Testis (tissue), 2 donors: ENCODE results near the gene MECP2.

Source experiments
- CTCF ChIP-seq, 3 experiments: fragments of 450-650 bp in 2 of 3; fragments of 200-600 bp in 1 of 3; sonication (generic) in 1 of 3; IDR thresholded peaks; one replicate each; pipeline ENCODE4 v1.5.1; 2016 to 2019; ENCODE audit warnings: antibody characterized with exemption in 3 of 3, mild to moderate bottlenecking in 2 of 3, moderate library complexity in 1 of 3
- POLR2A ChIP-seq: fragments of 450-650 bp; IDR thresholded peaks from one replicate; pipeline ENCODE4 v1.6.1; 2017; ENCODE audit warnings: antibody characterized with exemption, mild to moderate bottlenecking, moderate library complexity

GRCh38 chrX:154029439-154029838 is 68.1 kb downstream of the MECP2 start:
- TF ChIP-seq CTCF (IDR thresholded peaks at IDR 0.05) (no peak), POLR2A (no peak)
